Epithelial cell of proximal tubule (primary cell): ENCODE results near the gene NYAP2. TPM values are rescaled to one million over a fixed set of nuclear protein-coding genes. Genes with fewer than 3 reads are reported as not detected.

Source experiments
- DNase-seq: peaks from one replicate; pipeline ENCODE4 v3.0.0-alpha.2; 2011; ENCODE audit warnings: low read depth
- H3K4me3 ChIP-seq: 2 replicates; pipeline ENCODE4 v1.5.1; 2011; ENCODE audit warnings: low read depth, mild to moderate bottlenecking, low read length
- total RNA-seq: library from RNA; depleted of rRNA; stranded (reverse); fragments of >200 nt; gene quantifications from 2 replicates; pipeline ENCODE4 v1.2.3, GENCODE V29; 2015
- TF ChIP-seq, protein P1 (sequence below): conservative IDR thresholded peaks from 2 replicates; pipeline ENCODE4 v1.5.1; 2012; ENCODE audit warnings: low read depth, mild to moderate bottlenecking, low read length

NYAP2 gene
- total RNA-seq, 1 donor from 2014 or later, result not detected

DNA sequence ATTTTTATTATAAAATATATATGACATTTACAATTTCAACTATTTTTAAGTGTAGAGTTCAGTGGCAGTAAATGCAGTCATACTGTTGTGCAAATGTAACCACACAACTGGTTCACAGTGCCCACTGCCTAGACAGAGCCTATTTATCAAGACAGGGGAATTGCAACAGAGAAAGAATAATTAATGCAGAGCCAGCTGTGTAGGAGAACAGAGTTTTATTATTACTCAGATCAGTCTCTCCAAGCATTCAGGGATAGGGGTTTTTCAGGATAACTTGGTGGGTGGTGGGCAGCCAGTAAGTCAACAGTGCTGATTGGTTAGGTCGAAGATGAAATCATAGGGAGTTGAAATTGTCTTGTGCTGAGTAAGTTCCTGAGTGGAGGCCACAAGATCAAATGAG lies 200.3 kb downstream of the NYAP2 start:
- no peak overlapping the region for H3K4me3 ChIP-seq
- TF ChIP-seq, protein P1, sequence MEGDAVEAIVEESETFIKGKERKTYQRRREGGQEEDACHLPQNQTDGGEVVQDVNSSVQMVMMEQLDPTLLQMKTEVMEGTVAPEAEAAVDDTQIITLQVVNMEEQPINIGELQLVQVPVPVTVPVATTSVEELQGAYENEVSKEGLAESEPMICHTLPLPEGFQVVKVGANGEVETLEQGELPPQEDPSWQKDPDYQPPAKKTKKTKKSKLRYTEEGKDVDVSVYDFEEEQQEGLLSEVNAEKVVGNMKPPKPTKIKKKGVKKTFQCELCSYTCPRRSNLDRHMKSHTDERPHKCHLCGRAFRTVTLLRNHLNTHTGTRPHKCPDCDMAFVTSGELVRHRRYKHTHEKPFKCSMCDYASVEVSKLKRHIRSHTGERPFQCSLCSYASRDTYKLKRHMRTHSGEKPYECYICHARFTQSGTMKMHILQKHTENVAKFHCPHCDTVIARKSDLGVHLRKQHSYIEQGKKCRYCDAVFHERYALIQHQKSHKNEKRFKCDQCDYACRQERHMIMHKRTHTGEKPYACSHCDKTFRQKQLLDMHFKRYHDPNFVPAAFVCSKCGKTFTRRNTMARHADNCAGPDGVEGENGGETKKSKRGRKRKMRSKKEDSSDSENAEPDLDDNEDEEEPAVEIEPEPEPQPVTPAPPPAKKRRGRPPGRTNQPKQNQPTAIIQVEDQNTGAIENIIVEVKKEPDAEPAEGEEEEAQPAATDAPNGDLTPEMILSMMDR, result no peak
- DNase-seq, result no peak

DNA sequence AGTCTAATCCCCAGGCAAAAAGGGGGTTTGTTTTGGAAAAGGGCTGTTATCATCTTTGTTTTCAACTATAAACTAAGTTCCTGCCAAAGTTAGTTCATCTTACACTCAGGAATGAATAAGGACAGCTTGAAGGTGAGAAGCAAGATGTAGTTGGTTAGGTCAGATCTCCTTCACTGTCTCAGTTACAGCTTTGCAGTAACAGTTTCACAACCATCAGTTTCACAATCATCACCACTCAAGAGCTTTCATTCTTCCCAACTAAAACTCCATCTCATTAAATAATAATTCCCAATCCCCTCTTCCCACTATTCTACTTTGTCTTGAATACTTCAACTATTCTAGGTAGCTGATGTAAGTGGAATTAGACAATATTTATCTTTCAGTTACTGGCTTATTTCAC lies 200.9 kb downstream of the NYAP2 start:
- DNase-seq, result no peak
- TF ChIP-seq, protein P1, result no peak
- no peak overlapping the region for H3K4me3 ChIP-seq

DNA sequence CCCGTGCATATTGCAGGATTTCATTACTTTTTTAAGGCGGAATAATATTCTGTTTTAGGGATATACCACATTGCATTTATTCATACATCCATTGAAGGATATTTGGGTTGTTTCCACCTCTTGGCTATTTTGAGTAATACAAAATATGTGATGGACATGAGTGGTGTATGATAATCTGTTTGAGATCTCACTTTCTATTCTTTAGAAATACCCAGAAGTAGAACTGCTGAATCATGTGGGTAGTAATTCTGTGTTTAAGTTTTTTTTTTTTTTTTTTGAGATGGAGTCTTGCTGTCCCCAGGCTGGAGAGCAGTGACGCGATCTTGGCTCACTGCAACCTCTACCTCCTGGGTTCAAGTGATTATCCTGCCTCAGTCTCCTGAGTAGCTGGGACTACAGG lies 201.4 kb downstream of the NYAP2 start:
- H3K4me3 ChIP-seq, result no peak overlapping the region
- TF ChIP-seq, protein P1, result no peak
- no peak for DNase-seq

DNA sequence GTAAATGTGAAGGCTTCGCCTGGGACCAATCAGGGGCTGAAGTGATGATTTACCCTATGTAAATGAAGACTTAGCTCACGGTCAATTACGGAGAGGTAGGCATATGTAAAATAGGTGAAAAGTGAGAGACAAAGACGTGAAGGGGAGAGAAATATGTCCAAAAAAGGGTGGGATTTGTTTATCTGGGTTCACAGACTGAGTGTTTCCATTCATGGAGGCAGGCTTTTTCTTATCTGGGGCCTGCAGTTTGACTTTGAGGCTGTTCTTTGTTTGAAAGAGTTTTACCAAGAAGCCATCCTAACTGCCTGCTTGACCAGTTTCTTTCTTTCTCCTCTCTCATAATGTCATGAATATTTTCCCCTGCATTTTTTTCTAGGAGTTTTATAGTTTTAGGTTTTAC lies 202.7 kb downstream of the NYAP2 start:
- TF ChIP-seq, protein P1, result no peak
- DNase-seq, result no peak
- no peak overlapping the region for H3K4me3 ChIP-seq

DNA sequence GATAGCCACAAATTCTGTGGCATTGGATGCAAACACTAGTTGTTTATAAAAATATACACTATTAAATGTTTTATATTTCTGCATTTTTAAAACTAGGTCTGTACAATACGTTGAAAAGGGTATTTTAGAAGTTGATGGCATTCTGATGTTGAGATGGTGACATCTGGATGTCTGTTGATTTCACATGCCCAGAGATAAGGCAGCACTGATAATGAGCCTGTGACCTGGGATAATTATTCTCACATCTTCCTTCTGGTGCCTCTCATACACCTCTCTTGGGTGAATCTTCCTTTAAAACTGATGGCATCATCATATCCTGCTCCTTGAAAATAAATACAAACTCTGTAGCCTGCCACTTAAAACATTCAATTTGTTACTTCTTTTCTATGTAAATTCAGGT lies 208.6 kb downstream of the NYAP2 start:
- DNase-seq, result no peak
- TF ChIP-seq, protein P1, result no peak
- H3K4me3 ChIP-seq, result no peak overlapping the region

DNA sequence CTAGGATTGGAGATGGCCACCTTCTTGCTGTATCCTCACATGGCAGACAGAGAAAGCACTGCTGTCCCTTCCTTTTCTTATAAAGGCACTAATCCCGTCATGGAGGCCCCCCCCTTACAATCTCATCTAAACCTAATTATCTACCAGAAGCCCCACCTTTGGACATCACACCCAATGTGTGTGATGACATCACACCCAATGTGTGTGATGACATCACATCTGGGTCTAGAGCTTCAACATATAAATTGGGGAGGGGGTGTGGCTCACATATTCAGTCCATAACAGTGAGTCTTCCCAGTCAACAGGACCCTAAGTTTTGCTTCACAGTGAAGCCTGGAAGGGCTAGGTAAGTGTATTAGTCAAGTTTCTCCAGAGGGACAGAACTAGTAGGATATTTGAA lies 213.1 kb downstream of the NYAP2 start:
- DNase-seq, result no peak
- TF ChIP-seq, protein P1, result no peak
- H3K4me3 ChIP-seq, result no peak overlapping the region

DNA sequence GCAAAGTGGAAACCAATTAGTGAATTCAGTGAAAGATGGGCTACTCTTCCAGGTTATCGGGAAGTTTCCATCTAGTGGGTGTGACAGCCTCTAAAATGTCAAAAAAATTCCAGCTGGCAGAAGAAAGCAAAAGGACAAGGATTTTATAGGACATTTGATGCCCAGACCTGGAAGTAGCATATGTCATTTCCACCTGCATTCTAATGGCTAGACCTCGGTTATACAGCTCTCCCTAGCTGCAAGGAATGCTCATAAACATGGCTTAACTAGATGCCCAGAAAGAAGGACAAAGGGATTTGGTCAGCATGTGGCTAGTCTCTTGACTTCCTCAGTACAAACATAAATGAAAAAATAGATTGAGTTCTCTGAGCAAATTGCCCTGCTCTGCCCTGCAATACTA lies 215.4 kb downstream of the NYAP2 start:
- no peak overlapping the region for H3K4me3 ChIP-seq
- TF ChIP-seq, protein P1, result no peak
- DNase-seq, result no peak
